RWPE2 (cell line): ENCODE results near the gene LHFPL2.

ENCODE experiments used
- ATAC-seq: fragments of 200-7000 bp; cut with Tn5 transposase; 3 replicates; pipeline ENCODE4 v1.9.1; 2021; ENCODE audit warnings: low read depth
- DNase-seq: peaks from one replicate; pipeline ENCODE4 v3.0.0-alpha.2; 2020; ENCODE audit warnings: low spot score
- H3K27ac ChIP-seq: fragments of 450-650 bp; 2 replicates; pipeline ENCODE4 v1.5.1; 2017; ENCODE audit warnings: mild to moderate bottlenecking; ENCODE audit not compliant: poor library complexity, severe bottlenecking
- H3K27me3 ChIP-seq: fragments of 250-450 bp; sonication (Bioruptor Pico); 2 replicates; pipeline ENCODE4 v1.5.1; 2021; ENCODE audit warnings: mild to moderate bottlenecking, moderate library complexity; ENCODE audit not compliant: insufficient read depth, poor library complexity, severe bottlenecking
- H3K36me3 ChIP-seq: fragments of 250-450 bp; sonication (Bioruptor Pico); 2 replicates; pipeline ENCODE4 v1.5.1; 2020; ENCODE audit warnings: low read depth, mild to moderate bottlenecking, moderate library complexity
- H3K4me1 ChIP-seq: fragments of 250-450 bp; sonication (Bioruptor Pico); 2 replicates; pipeline ENCODE4 v1.5.1; 2021; ENCODE audit warnings: mild to moderate bottlenecking, moderate library complexity; ENCODE audit not compliant: insufficient read depth, poor library complexity, severe bottlenecking
- H3K4me3 ChIP-seq: fragments of 250-450 bp; sonication (Bioruptor Pico); 2 replicates; pipeline ENCODE4 v1.5.1; 2021; ENCODE audit warnings: mild to moderate bottlenecking, moderate library complexity; ENCODE audit not compliant: severe bottlenecking
- H3K9me3 ChIP-seq: fragments of 250-450 bp; sonication (Bioruptor Pico); 2 replicates; pipeline ENCODE4 v1.5.1; 2021; ENCODE audit warnings: mild to moderate bottlenecking, moderate library complexity; ENCODE audit not compliant: severe bottlenecking
- CTCF ChIP-seq: fragments of 450-650 bp; IDR thresholded peaks from one replicate; pipeline ENCODE4 v1.5.1; 2017; ENCODE audit warnings: mild to moderate bottlenecking, moderate library complexity; ENCODE audit not compliant: poor library complexity, severe bottlenecking

Gene LHFPL2

GRCh38 chr5:78514427-78515330 lies 133.9 kb downstream of the LHFPL2 start:
- no peaks in the 10 kb centered on the region for H3K9me3 ChIP-seq
- H3K27me3 ChIP-seq = no peaks in the 10 kb centered on the region
- peaks cover 7% of the 10 kb centered on the region; the same call in 1 of the 2 replicates for H3K36me3 ChIP-seq
- no peak for TF ChIP-seq CTCF
- peaks cover 38% of the 10 kb centered on the region for H3K4me1 ChIP-seq
- no peak overlapping the region for H3K4me3 ChIP-seq
- ATAC-seq (peak; percentile 47), DNase-seq (no peak)
- H3K27ac ChIP-seq = peak overlapping the region; percentile 71

- peaks cover 8% of the 10 kb centered on the region; the same call in 1 of the 2 replicates for H3K36me3 ChIP-seq
- H3K27me3 ChIP-seq = no peaks in the 10 kb centered on the region
- DNase-seq (no peak), ATAC-seq (no peak)
- TF ChIP-seq CTCF = no peak
- no peak overlapping the region for H3K4me3 ChIP-seq
- H3K27ac ChIP-seq = peak overlapping the region; percentile 71
- H3K9me3 ChIP-seq = no peaks in the 10 kb centered on the region
- H3K4me1 ChIP-seq = peaks cover 27% of the 10 kb centered on the region
These were observed 135.1 kb downstream of the LHFPL2 start for GRCh38 chr5:78513441-78513840.

- Histone ChIP-seq H3K4me3 (no peak overlapping the region), H3K9me3 (no peaks in the 10 kb centered on the region), H3K27me3 (no peaks in the 10 kb centered on the region), H3K36me3 (peaks cover 8% of the 10 kb centered on the region; the same call in 1 of the 2 replicates), H3K27ac (no peak overlapping the region), H3K4me1 (peaks cover 19% of the 10 kb centered on the region)
- TF ChIP-seq CTCF = no peak
- ATAC-seq (no peak), DNase-seq (no peak)
These were observed 136.1 kb downstream of the LHFPL2 start for GRCh38 chr5:78512435-78512834.

GRCh38 chr5:78511121-78511906 lies 137.3 kb downstream of the LHFPL2 start:
- Histone ChIP-seq H3K4me3 (no peak overlapping the region), H3K36me3 (peaks cover 8% of the 10 kb centered on the region; the same call in 1 of the 2 replicates), H3K9me3 (no peaks in the 10 kb centered on the region), H3K4me1 (peaks cover 19% of the 10 kb centered on the region), H3K27me3 (no peaks in the 10 kb centered on the region), H3K27ac (no peak overlapping the region)
- DNase-seq (no peak), ATAC-seq (no peak)
- no peak for TF ChIP-seq CTCF
